Measurements from ENCODE around the gene NKD2.

The NKD2 gene

GRCh38 chr5:1030801-1031271 lies 22.2 kb downstream of the NKD2 start:
- DNase-seq (ENCODE audit: low spot score), result no peak

DNA sequence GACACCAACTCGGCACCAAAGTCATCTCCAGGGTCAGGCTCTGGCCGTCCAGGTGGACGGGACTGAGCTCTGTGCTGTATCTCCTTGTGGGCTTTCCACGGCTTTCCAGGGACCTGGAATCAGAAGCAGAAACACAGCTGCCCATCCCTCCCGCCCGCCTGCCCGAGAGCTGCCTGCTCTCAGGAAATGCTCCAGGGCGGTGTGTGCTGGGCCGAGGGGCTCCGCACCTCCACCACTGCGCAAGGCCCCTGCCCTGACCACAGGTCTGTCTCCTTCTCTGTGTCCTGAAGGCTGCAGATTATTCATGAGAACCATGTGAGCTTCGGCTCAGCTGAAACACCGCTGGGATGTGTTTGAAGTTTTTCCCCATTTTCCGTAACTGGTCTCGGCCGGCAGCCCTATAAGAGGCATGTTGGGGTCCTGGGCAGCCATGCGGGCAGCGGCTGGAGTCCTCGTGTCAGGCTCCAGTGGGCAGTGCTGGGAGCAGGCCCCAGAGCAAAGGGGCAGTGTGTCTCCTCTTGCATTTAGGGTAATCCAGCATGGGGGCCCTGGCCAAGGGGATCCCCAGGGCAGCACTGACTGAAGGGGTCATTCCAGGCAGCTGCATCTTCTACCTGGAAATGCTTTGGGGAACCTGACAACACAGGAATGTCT lies 22.8 kb downstream of the NKD2 start:
- no peak for DNase-seq (ENCODE audit: low spot score)

DNA sequence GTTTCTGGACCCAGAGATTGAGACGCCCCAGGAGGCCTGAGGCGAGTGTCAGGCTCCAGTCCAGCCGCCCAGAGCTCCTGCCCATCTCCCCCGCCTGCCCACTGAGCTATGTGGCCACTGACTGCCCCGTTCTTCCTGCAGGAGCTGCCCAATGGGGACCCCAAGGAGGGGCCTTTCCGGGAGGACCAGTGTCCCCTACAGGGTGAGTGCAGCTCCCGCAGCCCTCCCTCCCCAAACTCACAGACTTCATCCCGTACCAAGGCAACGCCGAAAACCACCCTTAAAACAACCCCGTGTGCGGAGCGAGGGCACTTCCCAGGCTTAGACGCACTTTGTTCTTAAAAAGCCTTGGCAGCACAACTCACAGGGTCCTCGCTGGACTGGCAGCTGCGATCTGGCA lies 23.4 kb downstream of the NKD2 start:
- DNase-seq (ENCODE audit: low spot score), result no peak

DNA sequence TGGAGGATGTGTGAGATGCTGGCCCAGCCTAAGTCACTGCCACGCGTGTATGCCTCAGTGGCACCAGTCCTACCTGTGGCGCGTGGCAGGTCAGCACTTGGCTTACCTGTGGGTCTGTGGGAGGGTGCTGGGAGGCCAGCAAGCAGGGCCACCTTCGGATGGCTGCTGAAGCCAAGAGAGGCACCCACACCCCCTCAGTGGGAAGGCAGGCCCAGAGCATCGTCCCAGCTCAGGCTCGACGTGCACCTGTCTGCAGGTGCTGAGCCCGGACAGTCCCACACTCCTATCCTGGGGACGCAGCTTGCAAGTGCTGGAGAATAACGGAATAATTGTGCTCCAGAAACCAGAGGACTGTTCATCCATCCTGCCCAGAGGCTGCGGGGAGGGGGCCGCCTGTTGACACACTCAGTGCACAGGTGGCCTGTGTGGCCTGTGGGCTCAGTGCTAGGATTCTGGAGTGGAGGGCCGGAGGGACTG lies 24.0 kb downstream of the NKD2 start:
- DNase-seq (ENCODE audit: low spot score), result no peak

- DNase-seq (ENCODE audit: low spot score), result no peak
These were observed 24.6 kb downstream of the NKD2 start for GRCh38 chr5:1033178-1033577.

DNA sequence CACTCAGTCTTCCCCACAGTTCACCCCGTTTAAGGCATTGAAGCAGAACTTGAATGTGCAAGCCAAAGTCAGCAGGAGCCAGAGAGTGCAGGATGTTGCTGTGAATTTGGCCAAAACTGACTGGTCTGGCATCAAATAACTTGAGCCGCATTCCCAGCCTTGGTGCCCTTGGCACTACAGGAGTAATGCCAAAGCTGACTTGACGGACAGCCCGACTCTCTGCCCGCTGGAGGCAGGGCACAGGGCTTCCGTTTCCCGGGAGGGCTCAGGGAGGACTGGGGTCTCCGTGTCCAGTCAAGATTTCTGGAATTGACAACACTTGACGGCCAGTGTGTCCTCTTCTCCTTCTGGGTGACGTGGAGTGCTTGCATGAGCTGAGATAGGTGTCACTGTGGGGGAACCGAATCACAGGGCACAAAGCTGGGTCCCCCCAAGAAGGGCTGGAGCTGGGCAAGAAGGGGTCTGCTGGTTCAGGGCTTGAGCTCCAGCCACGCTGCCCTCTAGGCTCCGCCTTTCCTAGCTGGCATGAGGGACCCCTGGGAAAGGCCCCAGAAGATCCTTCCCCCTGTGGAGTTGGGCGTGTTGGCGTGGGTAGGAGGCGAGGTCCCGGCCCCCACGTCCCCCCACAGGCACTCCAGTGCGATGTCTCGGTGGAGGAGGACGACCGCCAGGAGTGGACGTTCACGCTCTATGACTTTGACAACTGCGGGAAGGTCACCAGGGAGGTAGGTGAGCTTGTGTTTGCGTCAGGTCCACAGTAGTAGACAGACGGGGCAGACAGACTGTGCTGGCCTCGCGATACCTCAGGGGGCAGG lies 25.2 kb downstream of the NKD2 start:
- peak; percentile 9 for DNase-seq (ENCODE audit: low spot score)

DNA sequence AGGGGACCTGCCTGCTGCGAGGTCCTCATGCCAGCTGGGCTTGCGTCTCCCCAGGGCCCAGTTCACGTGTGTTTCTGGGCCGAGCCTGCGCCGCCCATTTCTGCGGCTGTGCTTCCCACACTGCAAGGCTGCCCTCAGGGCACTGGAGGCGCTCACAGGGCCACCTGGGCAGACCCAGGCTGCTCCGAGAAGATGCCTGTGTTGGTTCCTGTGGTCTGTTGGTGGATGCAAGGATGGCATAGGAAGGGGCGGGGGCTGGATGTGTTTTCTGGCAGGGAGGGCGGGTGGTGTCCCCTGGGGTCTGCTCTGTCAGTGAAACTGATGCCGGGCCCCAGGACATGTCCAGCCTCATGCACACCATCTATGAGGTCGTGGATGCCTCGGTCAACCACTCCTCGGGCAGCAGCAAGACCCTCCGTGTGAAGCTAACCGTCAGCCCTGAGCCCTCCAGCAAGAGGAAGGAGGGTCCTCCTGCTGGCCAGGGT lies 25.9 kb downstream of the NKD2 start:
- DNase-seq (ENCODE audit: low spot score), result no peak

- no peak for DNase-seq (ENCODE audit: low spot score)
These were observed 26.4 kb downstream of the NKD2 start for GRCh38 chr5:1034986-1035385.

- DNase-seq (ENCODE audit: low spot score), result no peak
These were observed 27.1 kb downstream of the NKD2 start for GRCh38 chr5:1035421-1036405.

DNA sequence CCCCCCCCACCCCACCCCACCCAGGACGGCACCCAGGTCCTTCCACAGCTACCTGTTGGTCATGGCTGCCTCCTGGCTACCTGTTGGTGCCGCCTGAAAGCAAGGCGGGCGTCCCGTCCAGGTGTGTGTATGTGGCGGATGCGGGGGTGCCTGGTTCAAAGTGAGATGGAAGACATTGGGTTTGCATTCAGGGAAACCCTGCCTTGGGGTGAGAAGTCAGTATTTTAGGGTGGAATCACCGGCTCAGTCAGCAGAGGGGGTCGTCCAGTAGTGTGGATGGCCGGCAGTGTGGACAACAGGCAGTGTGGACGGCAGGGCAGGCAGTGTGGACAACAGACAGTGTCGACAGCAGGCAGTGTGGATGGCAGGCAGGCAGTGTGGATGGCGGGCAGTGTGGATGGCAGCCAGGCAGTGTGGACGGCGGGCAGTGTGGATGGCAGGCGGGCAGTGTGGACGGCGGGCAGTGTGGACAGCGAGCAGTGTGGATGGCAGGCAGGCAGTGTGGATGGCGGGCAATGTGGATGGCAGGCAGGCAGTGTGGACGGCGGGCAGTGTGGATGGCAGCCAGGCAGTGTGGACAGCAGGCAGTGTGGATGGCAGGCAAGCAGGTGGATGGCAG lies 28.0 kb downstream of the NKD2 start:
- DNase-seq (ENCODE audit: low spot score), result no peak

DNA sequence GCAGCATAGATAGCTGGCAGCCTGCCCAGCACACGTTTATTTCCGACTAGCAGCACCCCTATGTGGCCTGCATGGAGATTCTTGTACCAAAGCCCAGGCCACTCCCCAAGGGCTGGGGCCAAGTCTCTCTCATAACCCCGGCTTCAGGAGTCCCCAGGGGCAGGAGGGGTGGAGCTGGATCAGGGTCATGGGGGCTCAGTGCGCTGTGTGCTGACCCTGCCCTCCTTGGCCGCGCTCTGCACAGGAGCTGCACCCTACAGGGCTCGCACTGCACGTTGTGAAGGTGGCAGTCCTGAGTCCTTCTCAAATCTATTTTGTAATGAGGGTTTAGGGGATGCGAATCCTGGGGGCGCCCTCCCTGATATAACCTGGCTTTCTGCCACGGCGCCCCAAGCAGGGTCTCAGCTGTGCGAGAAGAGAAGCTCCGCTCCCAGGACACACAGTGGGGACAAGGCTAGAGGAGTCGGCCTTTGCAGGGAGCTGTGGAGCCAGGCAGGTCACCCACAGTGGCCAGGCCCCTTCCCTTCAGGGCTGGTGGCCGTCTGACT lies 28.6 kb downstream of the NKD2 start:
- DNase-seq (ENCODE audit: low spot score), result no peak

DNA sequence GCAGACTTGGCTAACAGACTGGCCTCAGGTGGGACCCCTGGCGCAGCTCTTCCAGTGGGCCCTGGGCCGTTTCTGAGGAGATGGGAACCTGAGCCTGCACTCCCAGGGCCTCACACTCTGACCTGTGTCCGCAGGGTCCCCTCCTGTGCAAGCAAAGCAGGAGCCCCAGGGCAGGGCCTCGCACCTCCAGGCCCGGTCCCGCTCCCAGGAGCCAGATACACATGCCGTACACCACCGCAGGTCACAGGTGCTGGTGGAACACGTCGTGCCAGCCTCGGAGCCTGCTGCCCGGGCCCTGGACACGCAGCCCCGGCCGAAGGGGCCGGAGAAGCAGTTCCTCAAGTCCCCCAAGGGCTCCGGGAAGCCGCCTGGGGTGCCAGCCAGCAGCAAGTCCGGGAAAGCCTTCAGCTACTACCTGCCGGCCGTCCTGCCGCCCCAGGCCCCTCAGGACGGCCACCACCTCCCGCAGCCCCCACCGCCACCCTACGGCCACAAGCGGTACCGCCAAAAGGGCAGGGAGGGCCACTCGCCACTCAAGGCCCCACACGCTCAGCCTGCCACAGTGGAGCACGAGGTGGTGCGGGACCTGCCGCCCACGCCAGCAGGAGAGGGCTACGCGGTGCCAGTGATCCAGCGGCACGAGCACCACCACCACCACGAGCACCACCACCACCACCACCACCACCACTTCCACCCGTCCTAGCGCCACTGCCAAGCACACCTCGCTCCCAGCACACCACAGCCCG lies 29.2 kb downstream of the NKD2 start:
- no peak for DNase-seq (ENCODE audit: low spot score)

GRCh38 chr5:1038417-1039209 lies 30.0 kb downstream of the NKD2 start:
- no peak for DNase-seq (ENCODE audit: low spot score)

DNA sequence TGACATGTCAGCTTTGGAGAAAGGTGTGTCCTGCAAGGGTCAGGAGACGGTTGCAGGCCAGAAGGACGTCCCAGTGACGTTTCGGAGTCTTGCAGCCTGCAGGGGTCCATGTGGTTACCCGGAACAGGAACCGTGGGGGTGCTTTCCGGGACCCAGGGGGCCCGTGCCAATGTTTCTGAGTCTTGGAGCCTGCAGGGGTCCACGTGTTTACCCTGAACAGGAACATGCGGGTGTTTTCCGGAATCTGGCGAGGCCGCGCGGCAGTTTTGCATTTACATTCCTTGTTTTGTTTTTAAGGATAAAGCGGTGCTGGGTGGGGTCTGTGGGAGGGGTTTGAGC lies 30.6 kb downstream of the NKD2 start:
- DNase-seq (ENCODE audit: low spot score), result no peak

GRCh38 chr5:1039706-1040260 lies 31.2 kb downstream of the NKD2 start:
- DNase-seq (ENCODE audit: low spot score), result no peak

DNA sequence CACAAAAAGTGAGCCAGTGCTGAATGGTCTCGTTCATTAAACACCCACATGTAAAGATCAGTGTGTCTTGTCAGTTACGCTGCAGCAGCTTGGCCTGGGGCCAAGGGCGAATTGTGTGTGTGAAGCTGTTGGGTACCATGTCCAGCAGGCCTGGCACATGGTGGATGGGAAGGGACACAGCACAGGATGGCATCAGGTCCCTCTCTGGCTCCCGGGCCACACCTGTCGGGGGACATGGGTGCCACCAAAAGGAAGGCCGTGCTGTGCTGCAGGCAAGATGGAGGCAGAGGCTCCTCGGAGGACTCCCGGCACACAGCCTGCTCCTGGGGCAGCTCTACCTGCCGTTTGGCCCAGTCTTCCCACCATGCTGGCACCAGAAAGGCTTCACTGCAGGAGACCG lies 32.0 kb downstream of the NKD2 start:
- DNase-seq (ENCODE audit: low spot score), result no peak

- DNase-seq (ENCODE audit: low spot score), result peak; percentile 4
These were observed 32.9 kb downstream of the NKD2 start for GRCh38 chr5:1041225-1042143.

DNA sequence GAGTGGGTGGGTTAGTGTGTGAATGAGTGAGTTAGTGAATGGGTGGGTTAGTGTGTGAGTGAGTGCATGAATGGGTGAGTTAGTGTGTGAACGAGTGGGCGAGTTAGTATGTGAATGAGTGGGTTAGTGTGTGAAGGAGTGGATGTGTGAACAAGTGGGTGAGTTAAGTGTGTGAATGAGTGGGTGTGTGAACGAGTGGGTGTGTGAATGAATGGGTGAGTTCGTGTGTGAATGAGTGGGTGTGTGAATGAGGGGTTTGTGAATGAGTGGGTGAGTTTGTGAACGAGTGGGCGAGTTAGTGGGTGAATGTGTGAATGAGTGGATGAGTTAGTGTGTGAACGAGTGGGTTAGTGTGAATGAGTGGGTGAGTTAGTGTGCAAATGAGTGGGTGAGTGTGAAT lies 34.0 kb downstream of the NKD2 start:
- no peak for DNase-seq (ENCODE audit: low spot score)
